Psoas muscle (tissue), 8 donors: ENCODE data around the gene DGKB. TPM values are rescaled to one million over a fixed set of nuclear protein-coding genes. Genes with fewer than 3 reads are reported as not detected.
A peak's percentile ranks its signal among the peaks of the same experiment; 100 is the strongest.

Source experiments
- ATAC-seq, 4 donors: fragments of 200-7000 bp; cut with Tn5 transposase; one replicate each; pipeline ENCODE4 v1.9.1; 2020; ENCODE audit warnings: moderate library complexity in 3 of 4, mild to moderate bottlenecking in 2 of 4
- DNase-seq, 2 donors: peaks; one replicate each; pipeline ENCODE4 v3.0.0-alpha.2; 2020
- H3K27ac ChIP-seq: fragments of 200-600 bp; one replicate; pipeline ENCODE4 v1.8.0; 2022
- H3K27me3 ChIP-seq, 3 donors: fragments of 200-600 bp in 1 of 3; one replicate each; pipeline versions ENCODE4 v1.6.1 to v1.8.0; 2013 to 2022; ENCODE audit warnings: low read length in 2 of 3, mild to moderate bottlenecking in 2 of 3, moderate library complexity in 1 of 3; ENCODE audit not compliant: insufficient read depth in 3 of 3
- H3K36me3 ChIP-seq, 2 donors: fragments of 200-600 bp in 1 of 2; one replicate each; pipeline versions ENCODE4 v1.6.1 to v1.8.0; 2013 to 2022; ENCODE audit warnings: low read depth in 1 of 2, mild to moderate bottlenecking in 1 of 2, moderate library complexity in 1 of 2; ENCODE audit not compliant: insufficient read depth in 1 of 2
- H3K4me1 ChIP-seq: fragments of 200-600 bp; one replicate; pipeline ENCODE4 v1.8.0; 2022
- H3K4me3 ChIP-seq: fragments of 200-600 bp; one replicate; pipeline ENCODE4 v1.8.0; 2022; ENCODE audit warnings: mild to moderate bottlenecking
- H3K9me3 ChIP-seq: fragments of 200-600 bp; one replicate; pipeline ENCODE4 v1.8.0; 2022
- WGBS, 3 donors: extraction: QIAGEN DNeasy Blood & Tissue Kit; methylation state at CpG; one replicate each; pipeline versions ENCODE4 v1.1.6 to v1.1.7; 2013; 5-methylcytosine and 5-hydroxymethylcytosine counted together
- intact Hi-C, 2 donors: fragments of 100-400 bp; cut with DNase I; formaldehyde crosslinking; loops; one replicate each; pipeline versions ENCODE4 v1.11.0 to v1.14.2; 2022
- polyA plus RNA-seq, 3 donors: library from polyadenylated mRNA; stranded (reverse); fragments of 200-250 nt; gene quantifications; one replicate each; pipeline ENCODE4 v1.2.3, GENCODE V29; 2013
- total RNA-seq, 4 donors: library from RNA; stranded (reverse); fragmentation: NEBNext Ultra II Directional in 2 of 4; extraction: Animal tissue kit (Norgen Biotek cat#: 25700) in 2 of 4; gene quantifications; one replicate each; pipeline versions ENCODE4 v1.2.1 to v1.2.4, GENCODE V29; 2021 to 2023
- TF ChIP-seq, protein P1 (sequence below): fragments of 200-600 bp; IDR thresholded peaks from one replicate; pipeline ENCODE4 v1.8.0; 2022; ENCODE audit warnings: antibody characterized with exemption
- donor health status: healthy with polysubstance abuse.
- donor health status: DM: no; HTN: no; CAD: no; lungs with moderate emphysema.
- donor health status: Bipolar disorder and iron deficiency.
- donor health status: healthy.
- donor health status: DM: yes; HTN: yes; CAD: no.
- donor health status: DM: no; HTN: no; CAD: no.
- donor health status: DM: no; HTN: no; CAD: no.
- donor health status: DM: yes; HTN: yes; CAD: no.

Gene DGKB
- total and polyA plus RNA-seq, 7 donors: 0.01 to 0.26 (median 0.04) TPM; not detected in 2

DNA sequence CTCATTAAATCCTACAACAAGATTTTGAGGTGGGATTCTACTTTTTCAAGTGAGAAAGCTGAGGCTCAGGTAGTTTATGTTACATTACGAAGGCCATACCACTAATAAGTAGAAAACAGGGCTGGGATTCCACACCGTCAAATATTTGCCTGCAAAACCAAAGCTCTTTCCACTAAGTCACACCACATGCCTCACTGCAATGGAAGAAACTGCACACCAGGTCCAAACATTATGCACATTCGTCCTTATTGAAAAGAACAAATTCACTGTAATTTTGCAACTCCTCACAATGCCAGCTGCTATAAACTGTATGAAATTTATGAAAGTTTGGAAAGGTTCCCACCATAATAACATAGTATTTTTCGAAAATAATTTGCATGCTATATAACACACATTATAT lies 66.5 kb downstream of the DGKB start:
- ATAC-seq (peak in 3 of 4 donors; percentile 28 to 55 (median 34)), DNase-seq (no peak)
- H3K9me3 ChIP-seq: no peaks in the 10 kb centered on the region
- intact Hi-C loops: loop anchor here (10.0 kb wide), 2 partner anchors 71 to 179 kb away; no protein-coding TSS in a partner anchor
- H3K4me3 ChIP-seq: peak overlapping the region; percentile 44
- no peaks in the 10 kb centered on the region for H3K36me3 ChIP-seq
- no peaks in the 10 kb centered on the region for H3K27me3 ChIP-seq
- H3K4me1 ChIP-seq: peaks cover 36% of the 10 kb centered on the region
- WGBS, 3 donors: 30 to 48% (median 33%) methylated on average over 4 of the region's 4 CpGs
- peak overlapping the region; percentile 91 for H3K27ac ChIP-seq
- TF ChIP-seq, protein P1, sequence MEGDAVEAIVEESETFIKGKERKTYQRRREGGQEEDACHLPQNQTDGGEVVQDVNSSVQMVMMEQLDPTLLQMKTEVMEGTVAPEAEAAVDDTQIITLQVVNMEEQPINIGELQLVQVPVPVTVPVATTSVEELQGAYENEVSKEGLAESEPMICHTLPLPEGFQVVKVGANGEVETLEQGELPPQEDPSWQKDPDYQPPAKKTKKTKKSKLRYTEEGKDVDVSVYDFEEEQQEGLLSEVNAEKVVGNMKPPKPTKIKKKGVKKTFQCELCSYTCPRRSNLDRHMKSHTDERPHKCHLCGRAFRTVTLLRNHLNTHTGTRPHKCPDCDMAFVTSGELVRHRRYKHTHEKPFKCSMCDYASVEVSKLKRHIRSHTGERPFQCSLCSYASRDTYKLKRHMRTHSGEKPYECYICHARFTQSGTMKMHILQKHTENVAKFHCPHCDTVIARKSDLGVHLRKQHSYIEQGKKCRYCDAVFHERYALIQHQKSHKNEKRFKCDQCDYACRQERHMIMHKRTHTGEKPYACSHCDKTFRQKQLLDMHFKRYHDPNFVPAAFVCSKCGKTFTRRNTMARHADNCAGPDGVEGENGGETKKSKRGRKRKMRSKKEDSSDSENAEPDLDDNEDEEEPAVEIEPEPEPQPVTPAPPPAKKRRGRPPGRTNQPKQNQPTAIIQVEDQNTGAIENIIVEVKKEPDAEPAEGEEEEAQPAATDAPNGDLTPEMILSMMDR: no peak

GRCh38 chr7:14835384-14835783 lies 67.2 kb downstream of the DGKB start:
- Histone ChIP-seq H3K27me3 (no peaks in the 10 kb centered on the region), H3K9me3 (no peaks in the 10 kb centered on the region), H3K4me3 (no peak overlapping the region), H3K36me3 (no peaks in the 10 kb centered on the region), H3K4me1 (peaks cover 36% of the 10 kb centered on the region), H3K27ac (peak overlapping the region; percentile 91)
- WGBS, 3 donors: 36 to 45% (median 42%) methylated on average over 5 of the region's 5 CpGs
- intact Hi-C loops: loop anchor here (1.0 to 10.0 kb wide), 3 partner anchors 71 to 179 kb away; no protein-coding TSS in a partner anchor
- DNase-seq (no peak), ATAC-seq (peak; percentile 32 to 76 (median 57))
- TF ChIP-seq, protein P1: no peak

- ATAC-seq: no peak
- TF ChIP-seq, protein P1: no peak
- 14 to 24% (median 22%) methylated on average over 1 of the region's 1 CpG for WGBS, 3 donors
- Histone ChIP-seq H3K36me3 (no peaks in the 10 kb centered on the region), H3K4me3 (no peak overlapping the region), H3K4me1 (peaks cover 36% of the 10 kb centered on the region), H3K27ac (peak overlapping the region; percentile 91), H3K9me3 (no peaks in the 10 kb centered on the region), H3K27me3 (no peaks in the 10 kb centered on the region)
- intact Hi-C loops: loop anchor here (1.0 to 10.0 kb wide), 3 partner anchors 70 to 180 kb away; no protein-coding TSS in a partner anchor
- no peak for DNase-seq
Measured at GRCh38 chr7:14834883-14835282, 67.7 kb downstream of the DGKB start.

GRCh38 chr7:14834456-14834855 lies 68.1 kb downstream of the DGKB start:
- H3K36me3 ChIP-seq: no peaks in the 10 kb centered on the region
- DNase-seq: no peak
- intact Hi-C loops: loop anchor here (10.0 kb wide), 2 partner anchors 70 to 180 kb away; no protein-coding TSS in a partner anchor
- peak; percentile 68 to 74 (median 70) for ATAC-seq
- H3K4me1 ChIP-seq: peaks cover 36% of the 10 kb centered on the region
- no peaks in the 10 kb centered on the region for H3K27me3 ChIP-seq
- H3K4me3 ChIP-seq: no peak overlapping the region
- peak overlapping the region; percentile 91 for H3K27ac ChIP-seq
- no peaks in the 10 kb centered on the region for H3K9me3 ChIP-seq
- WGBS, 3 donors: 16 to 35% (median 23%) methylated on average over 3 of the region's 3 CpGs
- TF ChIP-seq, protein P1: no peak

GRCh38 chr7:14833707-14834106 lies 68.8 kb downstream of the DGKB start:
- 47 to 72% (median 66%) methylated on average over 3 of the region's 3 CpGs for WGBS, 3 donors
- Histone ChIP-seq H3K4me3 (no peak overlapping the region), H3K9me3 (no peaks in the 10 kb centered on the region), H3K4me1 (peaks cover 36% of the 10 kb centered on the region), H3K27ac (peak overlapping the region; percentile 91), H3K36me3 (no peaks in the 10 kb centered on the region), H3K27me3 (no peaks in the 10 kb centered on the region)
- no peak for DNase-seq
- ATAC-seq: no peak
- intact Hi-C loops: loop anchor here (10.0 kb wide), 2 partner anchors 69 to 181 kb away; no protein-coding TSS in a partner anchor
- TF ChIP-seq, protein P1: no peak
